Omental fat pad (tissue), 4 donors: Measurements from ENCODE around the gene SLBP. TPM values are rescaled to one million over a fixed set of nuclear protein-coding genes. Genes with fewer than 3 reads are reported as not detected.

ENCODE experiments used
- ATAC-seq: fragments of 150-250 bp; one replicate; pipeline ENCODE4 v1.9.1; 2016; ENCODE audit warnings: mild to moderate bottlenecking, moderate library complexity; ENCODE audit not compliant: low FRiP score
- DNase-seq: peaks from one replicate; pipeline ENCODE4 v3.0.0-alpha.2; 2019; ENCODE audit warnings: low spot score
- CTCF ChIP-seq, 3 donors: fragments of 450-650 bp; IDR thresholded peaks; one replicate each; pipeline ENCODE4 v1.5.1; 2016 to 2017; ENCODE audit warnings: antibody characterized with exemption in 3 of 3, mild to moderate bottlenecking in 3 of 3, moderate library complexity in 2 of 3
- total RNA-seq, 4 donors: library from RNA; depleted of rRNA; stranded (reverse); fragments of >200 nt; gene quantifications; one replicate each; pipeline ENCODE4 v1.1.0, GENCODE V29; 2016

SLBP gene
- total RNA-seq, 4 donors from 2014 or later, result 33.3 to 58.4 (median 40.3) TPM

DNA sequence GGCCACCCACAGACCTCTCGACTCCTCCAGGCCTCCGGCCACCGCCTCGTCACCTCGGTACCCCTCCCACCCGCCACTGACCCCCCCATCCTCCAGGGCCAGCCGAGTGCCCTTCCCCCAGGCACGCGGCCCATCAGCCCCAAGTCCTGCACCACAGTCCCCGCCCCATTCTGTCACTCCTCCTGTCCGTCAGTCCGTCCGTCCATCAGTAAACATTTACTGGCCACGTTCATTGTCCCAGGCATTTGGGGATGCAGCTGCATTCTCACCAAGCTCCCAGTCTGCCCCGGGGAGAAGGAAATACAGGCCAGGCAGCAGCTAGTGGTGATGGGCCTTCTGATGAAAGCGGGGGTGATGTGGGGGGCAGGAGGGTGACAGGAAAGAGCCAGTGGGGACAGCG is 45.7 kb upstream of the SLBP start:
- DNase-seq (no peak), ATAC-seq (no peak)
- no peak for TF ChIP-seq CTCF (IDR thresholded peaks at IDR 0.05)

GRCh38 chr4:1756893-1757779 is 45.0 kb upstream of the SLBP start:
- DNase-seq (no peak), ATAC-seq (no peak)
- TF ChIP-seq CTCF (IDR thresholded peaks at IDR 0.05), result no peak

DNA sequence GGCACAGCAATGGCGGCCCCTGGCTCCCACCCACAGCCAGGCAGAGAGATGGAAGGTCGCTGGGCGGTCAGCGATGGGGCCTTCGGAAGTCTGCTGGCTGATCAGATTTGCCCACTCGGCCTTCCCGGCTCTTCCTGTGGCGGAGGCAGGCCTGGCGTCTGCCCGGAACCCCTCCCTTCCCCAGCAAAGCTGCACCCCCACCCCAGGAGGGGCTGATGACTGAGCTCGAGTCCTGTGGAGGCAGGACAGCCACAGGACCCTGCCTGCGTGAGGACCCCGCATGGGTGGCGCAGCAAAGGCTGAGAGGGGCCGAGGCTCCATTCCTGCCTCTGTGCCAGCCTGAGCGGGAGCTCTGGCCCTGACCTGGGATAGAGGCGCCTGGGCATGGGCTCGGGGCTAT is 44.0 kb upstream of the SLBP start:
- DNase-seq (no peak), ATAC-seq (no peak)
- TF ChIP-seq CTCF (IDR thresholded peaks at IDR 0.05), result no peak

DNA sequence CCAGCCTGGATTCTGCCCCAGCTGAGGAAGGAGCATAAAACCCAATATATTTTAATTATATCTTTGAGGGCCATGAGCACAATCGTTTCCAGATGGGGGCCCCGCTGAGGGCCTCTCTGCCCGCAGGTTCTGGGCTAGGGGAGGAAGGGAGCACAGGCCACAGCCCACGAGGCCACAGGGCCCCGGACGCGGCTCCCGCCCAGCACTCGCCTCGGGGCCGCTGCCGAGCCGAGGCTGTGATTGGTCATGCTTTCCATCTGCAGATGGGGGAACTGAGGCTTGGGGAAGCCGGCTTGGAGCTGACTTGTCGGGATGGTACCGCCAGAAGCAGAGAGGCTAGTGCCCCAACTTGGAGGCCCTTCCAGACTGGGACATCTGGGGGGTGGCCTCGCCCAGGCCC is 43.2 kb upstream of the SLBP start:
- ATAC-seq (no peak), DNase-seq (no peak)
- TF ChIP-seq CTCF (IDR thresholded peaks at IDR 0.05), result no peak

GRCh38 chr4:1754336-1754735 is 42.2 kb upstream of the SLBP start:
- ATAC-seq (no peak), DNase-seq (no peak)
- no peak for TF ChIP-seq CTCF (IDR thresholded peaks at IDR 0.05)

DNA sequence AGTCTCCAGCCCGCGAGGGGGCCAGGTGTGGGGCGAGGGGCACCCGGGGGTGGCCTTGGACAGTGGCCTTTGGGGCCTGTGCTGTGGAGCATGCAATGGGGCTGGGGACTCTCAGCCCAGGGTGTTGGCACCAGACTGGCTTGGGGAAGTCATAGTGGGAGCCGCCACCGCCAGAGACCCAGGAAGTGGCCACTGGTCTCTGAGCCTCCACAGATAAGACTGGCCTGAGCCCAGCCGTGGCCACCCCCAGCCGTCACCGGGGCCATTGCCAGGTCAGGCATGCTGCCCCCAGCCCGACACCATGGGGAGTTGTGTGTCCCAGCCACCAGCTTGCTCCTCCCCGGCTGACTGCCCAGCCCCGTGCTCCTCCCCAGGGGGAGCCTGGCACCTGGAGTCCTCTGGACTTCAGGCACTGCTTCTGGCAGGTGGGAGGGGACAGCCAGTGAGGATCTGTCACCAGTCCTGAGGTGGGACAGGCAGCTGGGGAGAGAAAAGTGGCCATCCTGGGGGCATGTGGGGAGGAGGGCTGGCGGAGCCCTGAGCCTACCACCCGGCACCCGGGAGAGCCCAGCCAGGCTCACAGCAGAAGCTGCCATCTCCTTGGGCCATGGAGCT is 41.7 kb upstream of the SLBP start:
- ATAC-seq (no peak), DNase-seq (no peak)
- no peak for TF ChIP-seq CTCF (IDR thresholded peaks at IDR 0.05)

DNA sequence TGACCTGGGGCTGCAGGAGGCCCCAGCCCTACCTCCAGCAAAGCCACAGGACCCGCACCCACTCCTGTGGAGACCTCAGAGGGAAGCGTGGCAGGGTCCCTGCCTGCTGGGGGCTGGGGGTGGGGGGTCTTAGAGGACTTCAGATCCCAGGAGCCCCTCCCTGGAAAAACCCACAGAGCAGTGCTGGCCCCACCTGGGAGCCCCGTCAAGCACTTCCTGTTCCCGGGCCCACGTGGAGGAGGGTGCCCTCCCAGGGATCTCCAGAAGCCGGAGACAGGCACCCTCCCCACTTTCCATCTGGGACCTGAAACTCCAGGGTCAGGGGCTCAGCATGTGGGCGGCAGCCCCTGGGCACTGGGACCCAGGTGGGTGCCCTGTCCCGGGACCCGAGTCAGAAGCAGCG is 41.2 kb upstream of the SLBP start:
- DNase-seq (no peak), ATAC-seq (no peak)
- TF ChIP-seq CTCF (IDR thresholded peaks at IDR 0.05), result no peak
